ENCODE measurements around the gene SNX24. TPM values are rescaled to one million over a fixed set of nuclear protein-coding genes. Genes with fewer than 3 reads are reported as not detected.

Gene SNX24
- total RNA-seq, 1 experiment from 2014 or later: 10.3 TPM

GRCh38 chr5:122907276-122907675, 61.9 kb downstream of the SNX24 start:
- Histone ChIP-seq H3K9me2 (replicated peaks; ENCODE audit: low read length) (no peaks in the 10 kb centered on the region), H3F3A (ENCODE audit: low read length, unreplicated experiment) (no peaks in the 10 kb centered on the region), H3K9ac (ENCODE audit: low read length) (no peak overlapping the region), H3K27ac (ENCODE audit: low read length) (no peak overlapping the region), H3K4me3 (ENCODE audit: low read length) (no peak overlapping the region), H3K36me3 (ENCODE audit: low read depth, low read length) (no peaks in the 10 kb centered on the region), H2AFZ (ENCODE audit: low read length) (no peak overlapping the region), H3K4me2 (ENCODE audit: low read length) (no peak overlapping the region), H3K79me2 (ENCODE audit: low read length) (no peaks in the 10 kb centered on the region), H4K20me1 (ENCODE audit: low read length) (no peaks in the 10 kb centered on the region), H3K4me1 (ENCODE audit: insufficient read depth, low read length) (peaks cover 8% of the 10 kb centered on the region; the same call in 1 of the 2 replicates), H3K27me3 (ENCODE audit: low read length) (no peaks in the 10 kb centered on the region), H3K9me3 (ENCODE audit: low read length) (no peaks in the 10 kb centered on the region)
- DNase-seq (peak; percentile 61), ATAC-seq (peak; percentile 35; the same call in 1 of the 2 replicates)
- intact Hi-C loops (cut with micrococcal nuclease): no loop called here
- POLR2A ChIA-PET (ENCODE audit: unreplicated experiment): no interaction called here
- BruUV-seq (replicated peaks): no TSS peak
- CTCF ChIA-PET: no interaction called here
- no peak for TF ChIP-seq CTCF (conservative IDR thresholded peaks at IDR 0.05; ENCODE audit: low read depth, low read length)
- TF ChIP-seq EZH2phosphoT487 (IDR thresholded peaks at IDR 0.05; ENCODE audit: borderline replicate concordance, low read length): no peak
- no peak for TF ChIP-seq EZH2 (IDR thresholded peaks at IDR 0.05; ENCODE audit: low read length, unreplicated experiment)

GRCh38 chr5:122908108-122908507, 62.7 kb downstream of the SNX24 start:
- Histone ChIP-seq H3K4me1 (ENCODE audit: insufficient read depth, low read length) (peaks cover 8% of the 10 kb centered on the region; the same call in 1 of the 2 replicates), H3K9me2 (replicated peaks; ENCODE audit: low read length) (no peaks in the 10 kb centered on the region), H3K4me2 (ENCODE audit: low read length) (no peak overlapping the region), H4K20me1 (ENCODE audit: low read length) (no peaks in the 10 kb centered on the region), H3K4me3 (ENCODE audit: low read length) (no peak overlapping the region), H3F3A (ENCODE audit: low read length, unreplicated experiment) (no peaks in the 10 kb centered on the region), H3K9me3 (ENCODE audit: low read length) (no peaks in the 10 kb centered on the region), H3K36me3 (ENCODE audit: low read depth, low read length) (no peaks in the 10 kb centered on the region), H3K27me3 (ENCODE audit: low read length) (no peaks in the 10 kb centered on the region), H2AFZ (ENCODE audit: low read length) (no peak overlapping the region), H3K79me2 (ENCODE audit: low read length) (no peaks in the 10 kb centered on the region), H3K27ac (ENCODE audit: low read length) (no peak overlapping the region), H3K9ac (ENCODE audit: low read length) (no peak overlapping the region)
- POLR2A ChIA-PET (ENCODE audit: unreplicated experiment): no interaction called here
- intact Hi-C loops (cut with micrococcal nuclease): no loop called here
- BruUV-seq (replicated peaks): no TSS peak
- ATAC-seq (no peak), DNase-seq (no peak)
- CTCF ChIA-PET: no interaction called here
- TF ChIP-seq EZH2 (IDR thresholded peaks at IDR 0.05; ENCODE audit: low read length, unreplicated experiment) (no peak), EZH2phosphoT487 (IDR thresholded peaks at IDR 0.05; ENCODE audit: borderline replicate concordance, low read length) (no peak), CTCF (conservative IDR thresholded peaks at IDR 0.05; ENCODE audit: low read depth, low read length) (no peak)

GRCh38 chr5:122908662-122909061, 63.2 kb downstream of the SNX24 start:
- CTCF ChIA-PET: no interaction called here
- Histone ChIP-seq H3K4me2 (ENCODE audit: low read length) (no peak overlapping the region), H3K27me3 (ENCODE audit: low read length) (no peaks in the 10 kb centered on the region), H3K9me3 (ENCODE audit: low read length) (no peaks in the 10 kb centered on the region), H3K9me2 (replicated peaks; ENCODE audit: low read length) (no peaks in the 10 kb centered on the region), H3K9ac (ENCODE audit: low read length) (no peak overlapping the region), H2AFZ (ENCODE audit: low read length) (no peak overlapping the region), H4K20me1 (ENCODE audit: low read length) (no peaks in the 10 kb centered on the region), H3K4me3 (ENCODE audit: low read length) (no peak overlapping the region), H3K27ac (ENCODE audit: low read length) (no peak overlapping the region), H3F3A (ENCODE audit: low read length, unreplicated experiment) (no peaks in the 10 kb centered on the region), H3K79me2 (ENCODE audit: low read length) (no peaks in the 10 kb centered on the region), H3K36me3 (ENCODE audit: low read depth, low read length) (no peaks in the 10 kb centered on the region), H3K4me1 (ENCODE audit: insufficient read depth, low read length) (peaks cover 8% of the 10 kb centered on the region; the same call in 1 of the 2 replicates)
- ATAC-seq: no peak
- TF ChIP-seq EZH2 (IDR thresholded peaks at IDR 0.05; ENCODE audit: low read length, unreplicated experiment) (no peak), EZH2phosphoT487 (IDR thresholded peaks at IDR 0.05; ENCODE audit: borderline replicate concordance, low read length) (no peak), CTCF (conservative IDR thresholded peaks at IDR 0.05; ENCODE audit: low read depth, low read length) (no peak)
- no TSS peak for BruUV-seq (replicated peaks)
- DNase-seq: no peak
- intact Hi-C loops (cut with micrococcal nuclease): no loop called here
- POLR2A ChIA-PET (ENCODE audit: unreplicated experiment): no interaction called here

All from PC-3 (cell line).